ENCODE measurements around the gene TEDC1. TPM values are rescaled to one million over a fixed set of nuclear protein-coding genes. Genes with fewer than 3 reads are reported as not detected.

The TEDC1 gene
- total RNA-seq, 2 donors from 2014 or later: 1.6 to 12.2 TPM

GRCh38 chr14:105533391-105533790, 42.3 kb downstream of the TEDC1 start:
- no peaks in the 10 kb centered on the region for H3K36me3 ChIP-seq (replicated peaks in 1 of 2; ENCODE audit: insufficient read depth in 1 of 2, low read depth in 2 of 2)
- H3K4me3 ChIP-seq: no peak overlapping the region
- TF ChIP-seq, protein P1, sequence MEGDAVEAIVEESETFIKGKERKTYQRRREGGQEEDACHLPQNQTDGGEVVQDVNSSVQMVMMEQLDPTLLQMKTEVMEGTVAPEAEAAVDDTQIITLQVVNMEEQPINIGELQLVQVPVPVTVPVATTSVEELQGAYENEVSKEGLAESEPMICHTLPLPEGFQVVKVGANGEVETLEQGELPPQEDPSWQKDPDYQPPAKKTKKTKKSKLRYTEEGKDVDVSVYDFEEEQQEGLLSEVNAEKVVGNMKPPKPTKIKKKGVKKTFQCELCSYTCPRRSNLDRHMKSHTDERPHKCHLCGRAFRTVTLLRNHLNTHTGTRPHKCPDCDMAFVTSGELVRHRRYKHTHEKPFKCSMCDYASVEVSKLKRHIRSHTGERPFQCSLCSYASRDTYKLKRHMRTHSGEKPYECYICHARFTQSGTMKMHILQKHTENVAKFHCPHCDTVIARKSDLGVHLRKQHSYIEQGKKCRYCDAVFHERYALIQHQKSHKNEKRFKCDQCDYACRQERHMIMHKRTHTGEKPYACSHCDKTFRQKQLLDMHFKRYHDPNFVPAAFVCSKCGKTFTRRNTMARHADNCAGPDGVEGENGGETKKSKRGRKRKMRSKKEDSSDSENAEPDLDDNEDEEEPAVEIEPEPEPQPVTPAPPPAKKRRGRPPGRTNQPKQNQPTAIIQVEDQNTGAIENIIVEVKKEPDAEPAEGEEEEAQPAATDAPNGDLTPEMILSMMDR (IDR thresholded peaks at IDR 0.05): no peak
- no peak for TF ChIP-seq POLR2A (IDR thresholded peaks at IDR 0.05)
- no peaks in the 10 kb centered on the region for H3K9me3 ChIP-seq
- DNase-seq (no peak), ATAC-seq (no peak)
- peaks cover 10% of the 10 kb centered on the region for H3K4me1 ChIP-seq
- peaks cover 0 to 12% of the 10 kb centered on the region in 2 donors for H3K27me3 ChIP-seq
- intact Hi-C loops (cut with DNase I): no loop called here
- H3K27ac ChIP-seq: no peak overlapping the region
- WGBS, 2 donors: 63 to 82% methylated on average over 2 to 8 of the region's 9 CpGs

GRCh38 chr14:105533811-105534498, 42.9 kb downstream of the TEDC1 start:
- H3K4me3 ChIP-seq: no peak overlapping the region
- ATAC-seq: no peak
- H3K27ac ChIP-seq: no peak overlapping the region
- DNase-seq: no peak
- TF ChIP-seq, protein P1 (IDR thresholded peaks at IDR 0.05): no peak
- TF ChIP-seq POLR2A (IDR thresholded peaks at IDR 0.05): no peak
- WGBS, 2 donors: 51 to 62% methylated on average over 21 of the region's 21 CpGs
- peaks cover 5% of the 10 kb centered on the region for H3K4me1 ChIP-seq
- intact Hi-C loops (cut with DNase I): no loop called here
- H3K27me3 ChIP-seq: peaks cover 0 to 12% of the 10 kb centered on the region in 2 donors
- no peaks in the 10 kb centered on the region for H3K36me3 ChIP-seq (replicated peaks in 1 of 2; ENCODE audit: insufficient read depth in 1 of 2, low read depth in 2 of 2)
- H3K9me3 ChIP-seq: no peaks in the 10 kb centered on the region

DNA sequence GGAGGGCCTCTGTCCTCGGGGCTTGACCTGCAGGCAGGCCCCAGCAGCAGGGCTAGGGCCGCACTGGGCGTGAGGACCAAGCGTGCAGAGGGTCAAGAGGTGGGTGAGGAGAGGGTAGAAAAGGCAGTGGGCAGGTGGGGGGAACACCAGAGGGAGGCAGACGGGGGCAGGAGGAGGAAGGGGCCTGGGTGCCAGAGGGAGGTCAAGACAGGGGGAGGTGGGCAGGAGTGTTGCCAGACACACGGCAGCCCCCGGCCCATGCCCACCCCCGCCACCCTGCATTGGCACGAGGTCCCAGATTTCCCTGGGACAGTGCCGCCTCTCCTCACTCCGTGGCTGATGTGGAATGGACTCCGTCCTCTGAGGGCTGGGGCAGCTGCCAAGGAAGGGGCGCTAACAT, 43.5 kb downstream of the TEDC1 start:
- Histone ChIP-seq H3K4me3 (no peak overlapping the region), H3K27ac (no peak overlapping the region), H3K9me3 (no peaks in the 10 kb centered on the region), H3K27me3 (peaks cover 0 to 12% of the 10 kb centered on the region in 2 donors), H3K4me1 (peaks cover 3% of the 10 kb centered on the region), H3K36me3 (replicated peaks in 1 of 2; ENCODE audit: insufficient read depth in 1 of 2, low read depth in 2 of 2) (no peaks in the 10 kb centered on the region)
- WGBS, 2 donors: 50 to 52% methylated on average over 11 to 13 of the region's 13 CpGs
- no peak for TF ChIP-seq POLR2A (IDR thresholded peaks at IDR 0.05)
- TF ChIP-seq, protein P1 (IDR thresholded peaks at IDR 0.05): no peak
- DNase-seq (no peak), ATAC-seq (no peak)
- intact Hi-C loops (cut with DNase I): no loop called here

DNA sequence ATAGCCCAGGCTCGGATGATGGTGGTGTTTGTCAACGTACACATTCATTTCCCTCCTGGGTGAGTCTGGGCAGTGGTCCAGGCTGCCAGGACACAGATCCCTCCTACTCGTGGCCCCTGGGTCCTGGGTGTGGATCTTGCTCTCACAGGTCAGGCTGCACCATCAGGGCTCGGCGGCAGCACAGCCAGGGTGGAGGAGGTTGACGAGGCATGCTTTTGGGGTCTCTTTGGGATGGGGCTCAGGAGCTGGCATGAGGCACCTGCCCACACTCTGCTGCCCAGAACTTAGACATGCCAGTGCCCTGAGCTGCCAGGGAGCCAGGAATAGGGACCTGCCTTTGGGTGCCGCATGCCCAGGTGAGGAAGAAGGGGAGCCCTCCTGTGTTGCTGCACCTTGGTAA, 45.0 kb downstream of the TEDC1 start:
- H3K27me3 ChIP-seq: peaks cover 0 to 12% of the 10 kb centered on the region in 2 donors
- no peak overlapping the region for H3K27ac ChIP-seq
- WGBS, 2 donors: 74 to 78% methylated on average over 5 to 7 of the region's 7 CpGs
- no peaks in the 10 kb centered on the region for H3K9me3 ChIP-seq
- ATAC-seq (no peak), DNase-seq (no peak)
- H3K4me3 ChIP-seq: no peak overlapping the region
- TF ChIP-seq POLR2A (IDR thresholded peaks at IDR 0.05): no peak
- TF ChIP-seq, protein P1 (IDR thresholded peaks at IDR 0.05): no peak
- intact Hi-C loops (cut with DNase I): no loop called here
- H3K4me1 ChIP-seq: peaks cover 3% of the 10 kb centered on the region
- no peaks in the 10 kb centered on the region for H3K36me3 ChIP-seq (replicated peaks in 1 of 2; ENCODE audit: insufficient read depth in 1 of 2, low read depth in 2 of 2)

All from body of pancreas (tissue), 4 donors.